ENCODE measurements around the gene BNIP3. TPM values are rescaled to one million over a fixed set of nuclear protein-coding genes. Genes with fewer than 3 reads are reported as not detected.
"Not testable (repeated sequence)": the region's sequence is repeated elsewhere in the genome, so short reads cannot be mapped to it uniquely, and the experiment has no call there.

The BNIP3 gene
- total RNA-seq, 4 donors from 2014 or later = 17.1 to 122 (median 31.6) TPM

GRCh38 chr10:131925011-131925649 lies 56.6 kb downstream of the BNIP3 start:
- no peaks in the 10 kb centered on the region for H3K36me3 ChIP-seq
- no peak for DNase-seq
- no peak overlapping the region for H3K4me3 ChIP-seq
- no peaks in the 10 kb centered on the region for H3K27me3 ChIP-seq
- H3K4me1 ChIP-seq = no peaks in the 10 kb centered on the region
- no peak for TF ChIP-seq CTCF (IDR thresholded peaks at IDR 0.05)
- no peak for TF ChIP-seq POLR2A (IDR thresholded peaks at IDR 0.05)
- H3K27ac ChIP-seq = no peak overlapping the region
- H3K9me3 ChIP-seq = no peaks in the 10 kb centered on the region
- intact Hi-C loops (cut with DNase I; ENCODE audit: low total_unique reads) = no loop called here

- Histone ChIP-seq H3K27ac (no peak overlapping the region), H3K4me3 (no peak overlapping the region), H3K27me3 (no peaks in the 10 kb centered on the region), H3K4me1 (no peaks in the 10 kb centered on the region), H3K36me3 (no peaks in the 10 kb centered on the region), H3K9me3 (no peaks in the 10 kb centered on the region)
- no peak for DNase-seq
- TF ChIP-seq CTCF (IDR thresholded peaks at IDR 0.05) = no peak
- no peak for TF ChIP-seq POLR2A (IDR thresholded peaks at IDR 0.05)
- intact Hi-C loops (cut with DNase I; ENCODE audit: low total_unique reads) = no loop called here
Observed at GRCh38 chr10:131923038-131923756, 58.5 kb downstream of the BNIP3 start.

GRCh38 chr10:131921184-131921583 lies 60.5 kb downstream of the BNIP3 start:
- TF ChIP-seq CTCF (IDR thresholded peaks at IDR 0.05) (no peak), POLR2A (IDR thresholded peaks at IDR 0.05) (no peak)
- intact Hi-C loops (cut with DNase I; ENCODE audit: low total_unique reads) = no loop called here
- Histone ChIP-seq H3K4me1 (no peaks in the 10 kb centered on the region), H3K27me3 (no peaks in the 10 kb centered on the region), H3K9me3 (no peaks in the 10 kb centered on the region), H3K36me3 (no peaks in the 10 kb centered on the region), H3K4me3 (no peak overlapping the region), H3K27ac (no peak overlapping the region)
- DNase-seq = no peak

- TF ChIP-seq CTCF (IDR thresholded peaks at IDR 0.05) (no peak), POLR2A (IDR thresholded peaks at IDR 0.05) (no peak)
- no peak for DNase-seq
- no peaks in the 10 kb centered on the region for H3K36me3 ChIP-seq
- H3K27me3 ChIP-seq = no peaks in the 10 kb centered on the region
- H3K4me3 ChIP-seq = no peak overlapping the region
- no peak overlapping the region for H3K27ac ChIP-seq
- intact Hi-C loops (cut with DNase I; ENCODE audit: low total_unique reads) = no loop called here
- no peaks in the 10 kb centered on the region for H3K9me3 ChIP-seq
- H3K4me1 ChIP-seq = no peaks in the 10 kb centered on the region
Observed at GRCh38 chr10:131920693-131921092, 61.0 kb downstream of the BNIP3 start.

- H3K4me3 ChIP-seq = no peak overlapping the region
- TF ChIP-seq POLR2A (IDR thresholded peaks at IDR 0.05) (no peak), CTCF (IDR thresholded peaks at IDR 0.05) (no peak)
- no peaks in the 10 kb centered on the region for H3K4me1 ChIP-seq
- intact Hi-C loops (cut with DNase I; ENCODE audit: low total_unique reads) = no loop called here
- no peaks in the 10 kb centered on the region for H3K36me3 ChIP-seq
- no peaks in the 10 kb centered on the region for H3K9me3 ChIP-seq
- no peak overlapping the region for H3K27ac ChIP-seq
- H3K27me3 ChIP-seq = no peaks in the 10 kb centered on the region
- DNase-seq = no peak
Observed at GRCh38 chr10:131920151-131920550, 61.6 kb downstream of the BNIP3 start.

- DNase-seq; H3K9me3 ChIP-seq; H3K27me3 ChIP-seq; H3K4me3 ChIP-seq; H3K27ac ChIP-seq; H3K36me3 ChIP-seq; H3K4me1 ChIP-seq; intact Hi-C loops (cut with DNase I; ENCODE audit: low total_unique reads): not testable (repeated sequence)
Observed at GRCh38 chr10:131919461-131919860, 62.3 kb downstream of the BNIP3 start.

Data from uterus (tissue), 4 donors.